GM12878 (cell line): Measurements from ENCODE around the gene BBOX1. TPM values are rescaled to one million over a fixed set of nuclear protein-coding genes. Genes with fewer than 3 reads are reported as not detected.

Experiments used
- ATAC-seq: fragments of 200-7000 bp; cut with Tn5 transposase; 3 replicates; pipeline ENCODE4 v1.9.1; 2020; ENCODE audit warnings: mild to moderate bottlenecking, moderate library complexity
- BruUV-seq: library from RNA; stranded (reverse); fragments of 400-500 nt; replicated peaks from 2 replicates; lab custom pipeline; 2021; lab: Mats Ljungman, UMichigan
- CTCF ChIA-PET: fragments of 300-600 bp; sonication (Branson Sonifier 250); formaldehyde crosslinking; extraction: SDS; loops from one replicate; lab custom pipeline; 2021; ENCODE audit warnings: inconsistent platforms; lab: Yijun Ruan, JAX
- POLR2A ChIA-PET: fragments of 350-600 bp; formaldehyde crosslinking; extraction: SDS; loops from one replicate; lab custom pipeline; 2021; ENCODE audit warnings: inconsistent platforms; lab: Charles Lee
- RAD21 ChIA-PET: fragments of 300-600 bp; sonication (Branson Sonifier 250); formaldehyde crosslinking; loops from one replicate; lab custom pipeline; 2023; ENCODE audit warnings: antibody characterized with exemption; ENCODE audit not compliant: unreplicated experiment; lab: Charles Lee
- SMC1A ChIA-PET: fragments of 300-600 bp; sonication (Branson Sonifier 250); formaldehyde crosslinking; loops from one replicate; lab custom pipeline; 2023; ENCODE audit not compliant: unreplicated experiment, uncharacterized antibody; lab: Charles Lee
- DNase-seq: peaks from one replicate; pipeline ENCODE4 v3.0.0-alpha.2; 2011; ENCODE audit warnings: low read depth, low spot score
- FAIRE-seq: peaks from 3 replicates; lab custom pipeline; 2011; peaks lifted over from hg19 to GRCh38; lab: Jason Lieb, UNC
- H2AFZ ChIP-seq: 2 replicates; pipeline ENCODE4 v1.6.0; 2011; ENCODE audit warnings: low read depth, low read length, control low read depth; ENCODE audit not compliant: control insufficient read depth
- H3K27ac ChIP-seq: 2 replicates; pipeline ENCODE4 v1.5.1; 2011; ENCODE audit warnings: control low read depth; ENCODE audit not compliant: control insufficient read depth, insufficient read depth
- H3K27me3 ChIP-seq, 2 experiments: replicated peaks in 1 of 2; 2 replicates each; pipeline versions ENCODE4 v1.6.0 to v1.6.1; 2011; ENCODE audit warnings: low read length in 1 of 2; ENCODE audit not compliant: control insufficient read depth in 2 of 2, insufficient read depth in 2 of 2
- H3K36me3 ChIP-seq, 2 experiments: 2 replicates each; pipeline ENCODE4 v1.5.1; 2011; ENCODE audit warnings: low read length in 1 of 2; ENCODE audit not compliant: control insufficient read depth in 2 of 2, insufficient read depth in 2 of 2
- H3K4me1 ChIP-seq: 2 replicates; pipeline ENCODE4 v1.6.1; 2011; ENCODE audit warnings: mild to moderate bottlenecking, low read length, moderate library complexity, mixed read lengths; ENCODE audit not compliant: control insufficient read depth, insufficient read depth
- H3K4me2 ChIP-seq: 2 replicates; pipeline ENCODE4 v1.6.0; 2011; ENCODE audit warnings: control low read depth; ENCODE audit not compliant: control insufficient read depth, insufficient read depth
- H3K4me3 ChIP-seq: fragments of 200-600 bp; sonication (generic); 2 replicates; pipeline ENCODE4 v1.5.1; 2016
- H3K79me2 ChIP-seq: 2 replicates; pipeline ENCODE4 v1.6.0; 2011; ENCODE audit warnings: low read length; ENCODE audit not compliant: control insufficient read depth, insufficient read depth
- H3K9ac ChIP-seq: 2 replicates; pipeline ENCODE4 v1.8.0; 2011; ENCODE audit warnings: low read length, control low read depth, mixed read lengths; ENCODE audit not compliant: control insufficient read depth, insufficient read depth
- H3K9me3 ChIP-seq: replicated peaks from 3 replicates; pipeline ENCODE4 v1.5.1; 2011; ENCODE audit warnings: mild to moderate bottlenecking, low read length; ENCODE audit not compliant: control insufficient read depth, insufficient read depth
- H4K20me1 ChIP-seq: 2 replicates; pipeline ENCODE4 v1.6.0; 2011; ENCODE audit not compliant: control insufficient read depth, insufficient read depth
- CBX3 ChIP-seq: fragments of 200-600 bp; sonication (generic); IDR thresholded peaks from 2 replicates; pipeline ENCODE4 v1.6.1; 2016; ENCODE audit warnings: low read depth, borderline replicate concordance
- CEBPB ChIP-seq, 2 experiments: fragments of 150-350 bp in 1 of 2; IDR thresholded peaks; 2 replicates each; pipeline ENCODE4 v1.6.1; 2012 to 2014; ENCODE audit warnings: low read depth in 2 of 2, low read length in 2 of 2, borderline replicate concordance in 1 of 2, inconsistent platforms in 1 of 2
- KLF5 ChIP-seq: fragments of 450-650 bp; IDR thresholded peaks from 2 replicates; pipeline ENCODE4 v1.6.1; 2014; ENCODE audit warnings: mild to moderate bottlenecking; ENCODE audit not compliant: partially characterized antibody
- MEF2A ChIP-seq: IDR thresholded peaks from 2 replicates; pipeline ENCODE4 v1.6.1; 2011; ENCODE audit warnings: low read depth, mild to moderate bottlenecking, low read length, moderate library complexity; ENCODE audit not compliant: insufficient read depth
- NRF1 ChIP-seq: conservative IDR thresholded peaks from 2 replicates; pipeline ENCODE4 v1.6.1; 2011; ENCODE audit warnings: mild to moderate bottlenecking, low read depth, low read length, improper control_type of control experiment
- PRDM15 ChIP-seq: fragments of 450-650 bp; formaldehyde crosslinking; IDR thresholded peaks from 2 replicates; pipeline ENCODE4 v1.4.0; 2020; ENCODE audit warnings: mild to moderate bottlenecking, moderate library complexity
- SPI1 ChIP-seq: IDR thresholded peaks from 2 replicates; pipeline ENCODE4 v1.6.1; 2011; ENCODE audit warnings: low read depth, mild to moderate bottlenecking, low read length, moderate library complexity, borderline replicate concordance; ENCODE audit not compliant: insufficient read depth
- TAF1 ChIP-seq: IDR thresholded peaks from 2 replicates; pipeline ENCODE4 v1.6.1; 2011; ENCODE audit warnings: mild to moderate bottlenecking, low read depth, low read length, borderline replicate concordance
- ZNF217 ChIP-seq: fragments of 450-650 bp; IDR thresholded peaks from 2 replicates; pipeline ENCODE4 v1.6.1; 2017; ENCODE audit warnings: antibody characterized with exemption, mild to moderate bottlenecking
- in situ Hi-C: fragments of 300-500 bp; cut with MboI; formaldehyde crosslinking; loops from 9 replicates; pipeline ENCODE4 v1.14.3; 2018; ENCODE audit warnings: mixed read lengths
- intact Hi-C: fragments of 100-400 bp; cut with micrococcal nuclease; formaldehyde crosslinking; loops from one replicate; pipeline ENCODE4 v1.14.2; 2022; ENCODE audit not compliant: unreplicated experiment
- polyA plus RNA-seq, 11 experiments: library from polyadenylated mRNA; depleted of rRNA in 4 of 11; unstranded in 6 of 11; stranded (reverse) in 5 of 11; fragments of >200 nt; fragmentation: Nextera tagmentation in 4 of 11; fragmentation: Illumina TruSeq in 1 of 11; extraction: Ambion mirVana in 4 of 11; extraction: Trizol in 1 of 11; gene quantifications; 1 replicate in 1 of 11; 2 replicates in 10 of 11; pipeline versions ENCODE4 v1.2.1 to v1.2.3, GENCODE V29; 2011 to 2016; ENCODE audit warnings: inconsistent platforms in 2 of 11, missing spikeins in 2 of 11, low read depth in 1 of 11
- total RNA-seq, 4 experiments: library from RNA; depleted of rRNA in 3 of 4; stranded (reverse); fragments of >200 nt in 3 of 4; fragmentation: Illumina TruSeq in 1 of 4; extraction: Trizol in 1 of 4; gene quantifications; 2 replicates each; pipeline versions ENCODE4 v1.2.1 to v1.2.3, GENCODE V29; 2013 to 2021
- TF ChIP-seq, protein P1 (sequence below): IDR thresholded peaks from 2 replicates; pipeline ENCODE4 v1.6.1; 2012; ENCODE audit warnings: low read depth, low read length, improper control_type of control experiment

Gene BBOX1
- total and polyA plus RNA-seq, 10 of the 15 experiments (the other 5 are each of a cell fraction or from before 2014, with no cell fraction given) = 3.5 TPM; not detected in 9

DNA sequence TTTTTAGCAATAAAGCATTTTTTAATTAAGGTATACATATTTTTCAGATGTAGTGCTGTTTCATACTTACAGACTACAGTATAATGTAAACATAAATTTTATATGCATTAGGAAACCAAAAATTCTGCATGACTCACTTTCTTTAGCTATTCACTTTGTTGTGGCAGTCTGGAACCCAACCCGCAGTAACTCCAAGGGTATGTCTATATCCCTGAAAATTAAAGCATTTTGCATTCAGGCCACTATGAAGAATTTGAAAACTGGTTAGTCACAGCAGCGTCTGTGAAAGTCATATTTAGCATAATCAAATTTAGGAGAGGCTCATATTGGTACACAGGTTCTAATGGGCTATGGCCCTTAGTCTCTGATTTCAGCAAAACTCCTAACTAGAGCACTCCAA lies 46.8 kb downstream of the BBOX1 start (continued):
- TF ChIP-seq PRDM15 (CRISPR knock-in tag) (no peak), NRF1 (no peak)

- TF ChIP-seq MEF2A (no peak), CBX3 (no peak), ZNF217 (no peak), KLF5 (no peak), CEBPB (IDR thresholded peaks at IDR 0.05; ENCODE audit: borderline replicate concordance in 1 of 2, low read depth in 2 of 2, low read length in 2 of 2) (no peak), SPI1 (no peak), TAF1 (no peak)
- TF ChIP-seq, protein P1, sequence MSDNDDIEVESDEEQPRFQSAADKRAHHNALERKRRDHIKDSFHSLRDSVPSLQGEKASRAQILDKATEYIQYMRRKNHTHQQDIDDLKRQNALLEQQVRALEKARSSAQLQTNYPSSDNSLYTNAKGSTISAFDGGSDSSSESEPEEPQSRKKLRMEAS = no peak
- Histone ChIP-seq H4K20me1 (no peaks in the 10 kb centered on the region), H3K27ac (no peak overlapping the region), H3K27me3 (no peaks in the 10 kb centered on the region), H3K36me3 (no peaks in the 10 kb centered on the region), H2AFZ (no peak overlapping the region), H3K9me3 (no peaks in the 10 kb centered on the region), H3K4me1 (no peaks in the 10 kb centered on the region), H3K79me2 (no peaks in the 10 kb centered on the region), H3K9ac (no peak overlapping the region), H3K4me3 (no peak overlapping the region), H3K4me2 (no peak overlapping the region)
- no TSS peak for BruUV-seq
- no peak for ATAC-seq
- ChIA-PET RAD21 (no interaction called here), CTCF (interaction anchor here (1.3 kb wide), 1 partner anchor 23 kb away, joined by 3 read pairs; no protein-coding TSS in a partner anchor), SMC1A (no interaction called here), POLR2A (no interaction called here)
- intact Hi-C loops (no loop called here), in situ Hi-C loops (no loop called here)
- no peak for FAIRE-seq
- no peak for DNase-seq
Measured at GRCh38 chr11:27088353-27088752, 47.7 kb downstream of the BBOX1 start.
